HepG2 (cell line): ENCODE results near the gene FXR2. TPM values are rescaled to one million over a fixed set of nuclear protein-coding genes. Genes with fewer than 3 reads are reported as not detected.

Source experiments
- CCDC6 ChIP-seq: sonication (generic); formaldehyde crosslinking; IDR thresholded peaks from 2 replicates; pipeline ENCODE4 v1.8.1; 2022; ENCODE audit warnings: mild to moderate bottlenecking, missing genetic modification reagents, moderate library complexity
- CSRNP1 ChIP-seq: sonication (generic); formaldehyde crosslinking; IDR thresholded peaks from 2 replicates; pipeline ENCODE4 v1.8.1; 2023; ENCODE audit warnings: mild to moderate bottlenecking, missing genetic modification reagents
- DZIP1 ChIP-seq: sonication (generic); formaldehyde crosslinking; IDR thresholded peaks from 2 replicates; pipeline ENCODE4 v1.5.0; 2020; ENCODE audit warnings: mild to moderate bottlenecking, missing genetic modification reagents
- EED ChIP-seq: sonication (generic); formaldehyde crosslinking; IDR thresholded peaks from 2 replicates; pipeline ENCODE4 v1.5.0; 2020; ENCODE audit warnings: mild to moderate bottlenecking, missing genetic modification reagents
- FOXK1 ChIP-seq: sonication (generic); formaldehyde crosslinking; IDR thresholded peaks from 2 replicates; pipeline ENCODE4 v1.4.0; 2020; ENCODE audit warnings: low read depth, missing genetic modification reagents, borderline replicate concordance
- HIVEP1 ChIP-seq: sonication (generic); formaldehyde crosslinking; IDR thresholded peaks from 2 replicates; pipeline ENCODE4 v1.4.0; 2020; ENCODE audit warnings: mild to moderate bottlenecking, missing genetic modification reagents
- HMG20A ChIP-seq: IDR thresholded peaks from 2 replicates; pipeline ENCODE4 v1.6.1; 2016; ENCODE audit warnings: borderline replicate concordance
- IRX3 ChIP-seq: sonication (generic); formaldehyde crosslinking; IDR thresholded peaks from 2 replicates; pipeline ENCODE4 v1.8.1; 2023; ENCODE audit warnings: mild to moderate bottlenecking, low read depth, missing genetic modification reagents, borderline replicate concordance
- MED13 ChIP-seq: sonication (generic); formaldehyde crosslinking; IDR thresholded peaks from 2 replicates; pipeline ENCODE4 v1.5.0; 2020; ENCODE audit warnings: missing genetic modification reagents
- MLX ChIP-seq: IDR thresholded peaks from 2 replicates; pipeline ENCODE4 v1.6.1; 2016
- MXD4 ChIP-seq: IDR thresholded peaks from 2 replicates; pipeline ENCODE4 v1.6.1; 2016; ENCODE audit warnings: mild to moderate bottlenecking, missing biosample characterization, missing genetic modification reagents
- NRL ChIP-seq: sonication (generic); formaldehyde crosslinking; IDR thresholded peaks from 2 replicates; pipeline ENCODE4 v1.5.0; 2020; ENCODE audit warnings: missing genetic modification reagents, mild to moderate bottlenecking, moderate library complexity, borderline replicate concordance
- REL ChIP-seq: sonication (generic); formaldehyde crosslinking; conservative IDR thresholded peaks from 2 replicates; pipeline ENCODE4 v1.8.0; 2022; ENCODE audit warnings: mild to moderate bottlenecking, missing genetic modification reagents, moderate library complexity
- SOX6 ChIP-seq, 2 experiments: fragments of 450-650 bp in 1 of 2; sonication (generic) in 1 of 2; formaldehyde crosslinking in 1 of 2; IDR thresholded peaks; 2 replicates each; pipeline versions ENCODE4 v1.4.0 to v1.6.1; 2017 to 2020; ENCODE audit warnings: antibody characterized with exemption in 1 of 2, mild to moderate bottlenecking in 1 of 2, missing genetic modification reagents in 1 of 2
- TAF15 ChIP-seq: fragments of 200-400 bp; formaldehyde crosslinking; IDR thresholded peaks from one replicate; pipeline ENCODE4 v1.6.1; 2018; ENCODE audit warnings: mild to moderate bottlenecking, low read depth, low read length; ENCODE audit not compliant: poor library complexity, severe bottlenecking
- TBL1XR1 ChIP-seq: fragments of 150-350 bp; IDR thresholded peaks from 2 replicates; pipeline ENCODE4 v1.6.1; 2014; ENCODE audit warnings: borderline replicate concordance, low read length; ENCODE audit not compliant: partially characterized antibody
- TBX3 ChIP-seq: fragments of 450-650 bp; IDR thresholded peaks from 2 replicates; pipeline ENCODE4 v1.6.1; 2017; ENCODE audit warnings: antibody characterized with exemption, mild to moderate bottlenecking, inconsistent platforms, borderline replicate concordance
- TGIF2 ChIP-seq: IDR thresholded peaks from 2 replicates; pipeline ENCODE4 v1.6.1; 2016; ENCODE audit warnings: control low read depth, missing compliant biosample characterization
- U2AF1 ChIP-seq: fragments of 200-400 bp; formaldehyde crosslinking; optimal IDR thresholded peaks from 2 replicates; pipeline ENCODE3; 2017; ENCODE audit warnings: mild to moderate bottlenecking, low read depth, low read length
- ZBTB44 ChIP-seq: sonication (generic); formaldehyde crosslinking; IDR thresholded peaks from 2 replicates; pipeline ENCODE4 v1.4.0; 2020; ENCODE audit warnings: missing genetic modification reagents
- ZFP41 ChIP-seq: sonication (generic); formaldehyde crosslinking; IDR thresholded peaks from 2 replicates; pipeline ENCODE4 v1.4.0; 2020; ENCODE audit warnings: mild to moderate bottlenecking, missing genetic modification reagents, borderline replicate concordance
- ZNF180 ChIP-seq: sonication (generic); formaldehyde crosslinking; IDR thresholded peaks from 2 replicates; pipeline ENCODE4 v1.4.0; 2020; ENCODE audit warnings: low read depth, missing genetic modification reagents, borderline replicate concordance
- ZNF510 ChIP-seq: sonication (generic); formaldehyde crosslinking; IDR thresholded peaks from 2 replicates; pipeline ENCODE4 v1.4.0; 2020; ENCODE audit warnings: low read depth, mild to moderate bottlenecking, missing genetic modification reagents
- ZSCAN25 ChIP-seq: sonication (generic); formaldehyde crosslinking; IDR thresholded peaks from 2 replicates; pipeline ENCODE4 v1.8.0; 2022; ENCODE audit warnings: mild to moderate bottlenecking, missing genetic modification reagents
- ZSCAN30 ChIP-seq: sonication (generic); formaldehyde crosslinking; IDR thresholded peaks from 2 replicates; pipeline ENCODE4 v1.5.0; 2020; ENCODE audit warnings: mild to moderate bottlenecking, missing genetic modification reagents
- polyA plus RNA-seq, 8 experiments: library from polyadenylated mRNA; depleted of rRNA in 3 of 8; stranded (reverse) in 7 of 8; unstranded in 1 of 8; fragments of >200 nt; fragmentation: Illumina TruSeq in 4 of 8; extraction: Trizol in 4 of 8; gene quantifications; 2 replicates each; pipeline versions ENCODE4 v1.2.1 to v1.2.3, GENCODE V29; 2011 to 2016; ENCODE audit warnings: low read depth in 4 of 8, missing spikeins in 1 of 8, mixed read lengths in 1 of 8; ENCODE audit not compliant: insufficient read depth in 1 of 8
- total RNA-seq, 5 experiments: library from RNA; depleted of rRNA; stranded (reverse); fragments of >200 nt; fragmentation: Illumina TruSeq; extraction: Trizol; gene quantifications; 2 replicates each; pipeline ENCODE4 v1.2.3, GENCODE V29; 2016; ENCODE audit warnings: low read depth in 1 of 5

FXR2 gene
- total and polyA plus RNA-seq, 2 of the 13 experiments (the other 11 are each of a cell fraction or from before 2014, with no cell fraction given): 20.9 to 24.4 TPM

- no peak for TF ChIP-seq SOX6 (IDR thresholded peaks at IDR 0.05)
- no peak; the same call in 1 of the 2 replicates for TF ChIP-seq SOX6 (CRISPR knock-in tag; IDR thresholded peaks at IDR 0.05)
- 0 out of 2 replicates have a peak, but pooled peaks have one; percentile 81 for TF ChIP-seq REL (CRISPR knock-in tag)
- TF ChIP-seq DZIP1 (CRISPR knock-in tag): no peak; the same call in 1 of the 2 replicates
- no peak for TF ChIP-seq ZNF180 (CRISPR knock-in tag)
- TF ChIP-seq MLX (CRISPR knock-in tag): peak; percentile 67; the same call in 1 of the 2 replicates
- 0 out of 2 replicates have a peak, but pooled peaks have one; percentile 56 for TF ChIP-seq TBX3
- TF ChIP-seq MED13 (CRISPR knock-in tag): peak; percentile 71; the same call in 1 of the 2 replicates
- TF ChIP-seq ZSCAN30: no peak
- peak; percentile 74; the same call in 1 of the 2 replicates for TF ChIP-seq CCDC6 (CRISPR knock-in tag)
- TF ChIP-seq ZBTB44 (CRISPR knock-in tag): no peak
- no peak for TF ChIP-seq ZSCAN25
- no peak for TF ChIP-seq HMG20A (CRISPR knock-in tag)
- TF ChIP-seq TGIF2 (CRISPR knock-in tag): peak; percentile 92
- 0 out of 2 replicates have a peak, but pooled peaks have one; percentile 77 for TF ChIP-seq FOXK1
- 0 out of 2 replicates have a peak, but pooled peaks have one; percentile 80 for TF ChIP-seq NRL (CRISPR knock-in tag)
- TF ChIP-seq ZNF510 (CRISPR knock-in tag): 0 out of 2 replicates have a peak, but pooled peaks have one; percentile 16
- no peak for TF ChIP-seq EED (CRISPR knock-in tag)
- no peak for TF ChIP-seq TBL1XR1
- TF ChIP-seq IRX3 (CRISPR knock-in tag): 0 out of 2 replicates have a peak, but pooled peaks have one; percentile 42
- peak; percentile 43; the same call in 1 of the 2 replicates for TF ChIP-seq ZFP41
- TF ChIP-seq TAF15: no peak
- peak; percentile 92; the same call in 1 of the 2 replicates for TF ChIP-seq MXD4
- TF ChIP-seq HIVEP1 (CRISPR knock-in tag): 0 out of 2 replicates have a peak, but pooled peaks have one; percentile 38
- peak; percentile 66 for TF ChIP-seq U2AF1
- peak; percentile 88; the same call in 1 of the 2 replicates for TF ChIP-seq CSRNP1 (CRISPR knock-in tag)
Observed at GRCh38 chr17:7572338-7572587, 42.4 kb downstream of the FXR2 start (continued).
